Adrenal gland (tissue), 5 donors: ENCODE results near the gene SLC19A1.

Experiments used
- POLR2A ChIP-seq, 2 donors: fragments of 450-650 bp; IDR thresholded peaks; one replicate each; pipeline ENCODE4 v1.6.1; 2017; ENCODE audit warnings: antibody characterized with exemption in 2 of 2, mild to moderate bottlenecking in 2 of 2, moderate library complexity in 1 of 2
- TF ChIP-seq, protein P1 (sequence below), 6 experiments: fragments of 450-650 bp in 4 of 6; fragments of 200-600 bp in 2 of 6; sonication (generic) in 1 of 6; IDR thresholded peaks; 1 replicate in 5 of 6; 2 replicates in 1 of 6; pipeline versions ENCODE4 v1.5.1 to v1.8.0; 2016 to 2021; ENCODE audit warnings: antibody characterized with exemption in 6 of 6, mild to moderate bottlenecking in 2 of 6, moderate library complexity in 1 of 6
- donor health status: DM: no; HTN: no; CAD: no.

- TF ChIP-seq POLR2A (IDR thresholded peaks at IDR 0.05) = no peak
- TF ChIP-seq, protein P1, sequence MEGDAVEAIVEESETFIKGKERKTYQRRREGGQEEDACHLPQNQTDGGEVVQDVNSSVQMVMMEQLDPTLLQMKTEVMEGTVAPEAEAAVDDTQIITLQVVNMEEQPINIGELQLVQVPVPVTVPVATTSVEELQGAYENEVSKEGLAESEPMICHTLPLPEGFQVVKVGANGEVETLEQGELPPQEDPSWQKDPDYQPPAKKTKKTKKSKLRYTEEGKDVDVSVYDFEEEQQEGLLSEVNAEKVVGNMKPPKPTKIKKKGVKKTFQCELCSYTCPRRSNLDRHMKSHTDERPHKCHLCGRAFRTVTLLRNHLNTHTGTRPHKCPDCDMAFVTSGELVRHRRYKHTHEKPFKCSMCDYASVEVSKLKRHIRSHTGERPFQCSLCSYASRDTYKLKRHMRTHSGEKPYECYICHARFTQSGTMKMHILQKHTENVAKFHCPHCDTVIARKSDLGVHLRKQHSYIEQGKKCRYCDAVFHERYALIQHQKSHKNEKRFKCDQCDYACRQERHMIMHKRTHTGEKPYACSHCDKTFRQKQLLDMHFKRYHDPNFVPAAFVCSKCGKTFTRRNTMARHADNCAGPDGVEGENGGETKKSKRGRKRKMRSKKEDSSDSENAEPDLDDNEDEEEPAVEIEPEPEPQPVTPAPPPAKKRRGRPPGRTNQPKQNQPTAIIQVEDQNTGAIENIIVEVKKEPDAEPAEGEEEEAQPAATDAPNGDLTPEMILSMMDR (IDR thresholded peaks at IDR 0.05) = no peak
These were observed 62.3 kb downstream of the SLC19A1 start for GRCh38 chr21:45479691-45480675.
